Muscle of back (tissue), 11 donors: Measurements from ENCODE around the gene DMAC1. TPM values are rescaled to one million over a fixed set of nuclear protein-coding genes. Genes with fewer than 3 reads are reported as not detected.

Experiments
- DNase-seq, 3 donors: peaks; one replicate each; pipeline versions ENCODE4 v3.0.0 to v3.0.0-alpha.2; 2013
- polyA plus RNA-seq, 10 donors: library from polyadenylated mRNA; unstranded; fragments of 120-200 nt; gene quantifications; one replicate each; pipeline ENCODE4 v1.2.1, GENCODE V29; 2013; ENCODE audit not compliant: insufficient read length in 10 of 10

Gene DMAC1
- polyA plus RNA-seq, 10 donors, result 56.7 to 77.7 (median 69.5) TPM

GRCh38 chr9:7785813-7786212 lies 13.8 kb downstream of the DMAC1 start:
- no peak for DNase-seq

GRCh38 chr9:7784472-7784871 lies 15.1 kb downstream of the DMAC1 start:
- DNase-seq, result no peak

DNA sequence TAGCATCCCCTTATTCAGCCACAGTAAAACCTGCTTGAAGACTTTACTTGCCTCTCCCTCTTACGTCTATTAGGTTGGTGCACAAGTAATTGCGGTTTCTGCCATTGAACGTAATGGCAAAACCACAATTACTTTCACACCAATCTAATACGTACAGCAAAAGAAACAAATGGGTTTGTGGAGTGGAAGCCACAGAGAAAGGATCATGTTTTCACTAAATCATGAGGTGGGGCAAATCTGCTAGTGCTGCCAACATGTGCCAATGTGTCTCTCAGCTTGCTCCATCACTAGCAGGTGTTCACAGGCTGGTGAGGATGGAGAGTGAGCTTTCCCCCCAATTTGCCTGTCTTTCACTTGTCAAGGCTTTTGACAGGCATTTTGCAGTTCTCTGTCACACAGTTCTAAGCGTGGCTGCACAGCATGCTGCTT lies 15.9 kb downstream of the DMAC1 start:
- DNase-seq, result no peak

- no peak for DNase-seq
Observed at GRCh38 chr9:7782400-7783120, 17.0 kb downstream of the DMAC1 start.

GRCh38 chr9:7780261-7780988 lies 19.2 kb downstream of the DMAC1 start:
- peak in 1 of 3 donors; percentile 56 for DNase-seq

- DNase-seq, result no peak
Observed at GRCh38 chr9:7778851-7779600, 20.6 kb downstream of the DMAC1 start.

- DNase-seq, result no peak
Observed at GRCh38 chr9:7777771-7778170, 21.8 kb downstream of the DMAC1 start.

DNA sequence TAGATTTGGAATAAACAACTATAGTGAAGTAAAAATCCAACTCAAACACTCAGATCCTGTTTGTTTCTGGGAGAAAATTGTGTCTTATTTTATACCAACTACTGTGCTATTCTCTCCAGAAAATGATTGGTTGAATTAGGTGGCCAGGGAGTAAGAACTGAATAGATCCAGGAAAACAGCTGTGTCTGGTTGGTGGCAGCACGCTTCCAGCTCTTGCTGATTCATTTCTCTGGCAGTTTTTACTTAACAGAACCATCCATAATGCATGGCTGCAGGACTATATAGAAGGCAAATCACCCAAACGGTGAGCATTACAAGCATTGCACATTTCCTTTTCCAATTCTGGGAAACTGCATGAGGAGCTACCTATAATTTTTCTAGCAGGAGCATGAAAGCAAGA lies 29.5 kb downstream of the DMAC1 start:
- no peak for DNase-seq

- DNase-seq, result no peak
Observed at GRCh38 chr9:7762600-7762999, 37.0 kb downstream of the DMAC1 start.

DNA sequence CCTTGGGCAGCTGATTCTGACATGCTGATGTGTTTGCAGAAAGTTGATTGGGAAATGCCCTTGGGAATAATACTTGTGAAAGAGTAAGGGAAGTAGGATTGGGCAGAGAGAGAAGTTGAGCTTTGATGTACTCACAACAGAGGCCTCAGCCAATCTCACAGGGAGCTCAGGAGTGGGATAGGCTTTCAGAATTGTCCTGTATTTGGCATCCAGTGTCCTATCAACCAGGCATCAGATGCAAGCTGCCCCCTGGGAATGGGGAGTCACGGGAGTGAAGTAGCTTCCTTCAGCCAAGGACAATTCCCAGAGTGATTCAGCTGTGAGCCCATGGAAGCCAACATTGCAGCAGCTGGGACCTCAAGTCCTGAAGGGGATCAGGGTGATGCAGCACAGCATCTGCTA lies 39.6 kb downstream of the DMAC1 start:
- DNase-seq, result no peak

GRCh38 chr9:7756088-7756487 lies 43.5 kb downstream of the DMAC1 start:
- DNase-seq, result no peak

GRCh38 chr9:7752481-7752880 lies 47.1 kb downstream of the DMAC1 start:
- DNase-seq, result no peak
